Fibroblast of skin of left quadriceps (primary cell): ENCODE data around the gene ERP44.
A peak's percentile ranks its signal among the peaks of the same experiment; 100 is the strongest.
"Not testable (repeated sequence)": the region's sequence is repeated elsewhere in the genome, so short reads cannot be mapped to it uniquely, and the experiment has no call there.

ENCODE experiments used
- DNase-seq, 2 experiments: peaks; one replicate each; pipeline ENCODE4 v3.0.0-alpha.2; 2013; ENCODE audit warnings: low read depth in 2 of 2

ERP44 gene

DNA sequence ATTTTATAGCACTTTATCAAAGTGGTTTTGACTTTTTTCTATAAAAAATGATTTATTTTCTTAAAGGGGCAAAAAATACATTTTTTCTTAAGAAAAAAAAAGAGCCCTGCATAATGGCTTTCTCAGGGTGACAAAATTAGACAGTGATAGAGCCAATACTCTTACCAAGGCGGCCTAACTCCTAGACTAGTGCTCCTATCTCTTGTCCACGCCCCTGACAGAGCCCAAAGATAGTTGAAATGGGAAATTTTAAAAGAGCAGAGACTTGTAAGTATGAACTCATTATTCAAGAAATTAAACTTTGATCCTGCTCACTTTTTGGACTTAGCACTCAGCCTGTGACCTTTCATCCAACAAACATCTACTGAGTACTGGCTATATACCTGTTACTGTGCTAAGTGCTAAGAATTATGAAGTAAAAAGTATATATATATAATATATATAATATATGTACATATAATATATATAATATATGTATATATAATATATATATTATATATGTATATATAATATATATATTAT lies 1.4 kb upstream of the ERP44 start:
- no peak for DNase-seq

DNA sequence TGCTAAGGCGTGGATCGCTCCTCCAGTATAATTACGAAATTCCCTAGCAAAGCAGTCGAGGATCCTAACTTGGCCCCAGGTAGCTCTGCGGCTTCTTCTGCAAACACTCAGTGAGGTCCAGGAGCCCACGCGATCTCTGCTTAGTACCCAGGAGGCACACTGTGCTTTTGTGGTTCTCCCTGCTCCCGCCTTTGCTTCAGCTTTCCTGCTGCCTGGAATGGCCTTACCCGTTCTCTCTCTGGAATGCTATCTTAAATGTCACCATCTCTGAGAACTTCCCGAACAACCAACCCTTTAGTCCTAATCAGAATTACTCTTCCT lies 882 bp upstream of the ERP44 start:
- no peak for DNase-seq

DNA sequence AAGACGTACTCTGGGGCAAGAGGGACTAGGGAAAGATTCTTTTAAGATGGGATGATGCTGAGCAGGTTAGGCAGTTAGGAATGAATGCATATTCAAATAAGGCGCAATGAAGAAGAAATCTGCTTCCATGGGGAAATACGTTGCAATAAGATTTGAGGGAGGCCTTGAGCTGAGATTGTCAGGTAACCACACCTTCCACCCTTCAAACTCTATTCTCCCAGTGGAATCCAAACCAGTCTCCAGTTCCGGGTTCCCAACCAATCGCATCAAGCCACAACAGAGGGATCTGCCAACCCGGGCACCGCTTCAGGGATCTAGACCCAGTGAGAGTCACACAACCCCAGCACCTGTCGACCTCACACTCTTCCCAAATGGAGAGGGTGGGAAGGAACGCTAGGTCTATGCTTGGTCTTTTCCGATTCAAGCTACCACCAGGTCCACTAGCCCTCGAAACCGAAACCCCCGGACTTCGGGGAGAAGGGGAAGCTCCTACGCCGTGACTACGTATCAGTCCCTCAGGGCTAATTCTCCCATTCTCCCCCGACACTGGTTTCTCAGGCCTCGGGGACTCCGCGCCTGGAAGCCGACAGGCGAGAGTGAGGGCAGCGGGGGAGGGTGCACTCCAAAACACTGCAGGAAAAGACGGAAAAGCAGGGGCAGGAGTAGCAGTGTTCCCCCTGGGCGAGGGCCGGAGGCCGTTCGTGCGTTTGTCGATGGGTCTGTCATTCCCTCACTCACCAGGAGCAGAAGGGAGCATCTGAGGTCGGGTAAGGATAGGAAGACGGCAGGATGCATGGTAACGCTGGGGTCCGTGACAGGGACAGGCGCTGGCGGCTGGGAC lies 534 bp downstream of the ERP44 start:
- no peak for DNase-seq

DNA sequence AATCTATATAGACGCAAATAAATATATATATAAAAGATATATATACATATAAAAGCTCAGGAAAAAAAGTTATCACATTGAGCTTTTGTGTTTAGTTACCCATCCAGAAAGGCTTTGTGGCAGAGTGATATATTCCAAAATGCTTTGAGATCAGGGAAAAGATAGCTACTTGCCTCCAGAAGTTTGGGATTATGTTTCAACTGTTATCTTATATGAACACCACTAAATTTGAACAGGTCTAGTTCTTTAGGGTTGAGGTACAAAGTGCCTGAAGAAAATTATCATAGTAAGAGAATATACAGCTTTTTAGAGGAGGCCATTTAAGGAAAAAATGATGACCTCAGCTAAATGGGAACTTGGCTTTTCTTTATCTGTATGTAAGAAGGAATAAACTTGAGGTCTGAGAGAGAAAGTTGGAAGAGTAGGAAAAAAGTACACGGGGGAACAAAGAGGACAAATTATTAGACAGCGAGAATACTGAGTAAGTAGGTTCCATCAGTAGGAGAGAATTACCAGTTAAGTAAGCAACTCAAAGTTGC lies 2.4 kb downstream of the ERP44 start:
- no peak for DNase-seq

DNA sequence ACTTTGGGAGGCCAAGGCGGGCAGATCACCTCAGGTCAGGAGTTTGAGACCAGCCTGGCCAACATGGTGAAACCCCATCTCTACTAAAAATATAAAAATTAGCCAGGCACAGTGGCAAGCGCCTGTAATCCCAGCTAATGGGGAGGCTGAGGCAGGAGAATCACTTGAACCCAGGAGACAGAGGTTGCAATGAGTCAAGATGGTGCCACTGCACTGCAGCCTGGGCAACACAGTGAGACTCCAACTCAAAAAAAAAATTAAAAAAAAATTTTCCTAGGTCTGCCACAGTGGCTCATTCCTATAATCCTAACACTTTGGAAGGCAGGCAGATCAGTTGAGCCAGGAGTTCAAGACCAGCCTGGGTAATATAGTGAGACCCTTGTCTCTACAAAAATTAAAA lies 4.4 kb downstream of the ERP44 start:
- not testable (repeated sequence) for DNase-seq

DNA sequence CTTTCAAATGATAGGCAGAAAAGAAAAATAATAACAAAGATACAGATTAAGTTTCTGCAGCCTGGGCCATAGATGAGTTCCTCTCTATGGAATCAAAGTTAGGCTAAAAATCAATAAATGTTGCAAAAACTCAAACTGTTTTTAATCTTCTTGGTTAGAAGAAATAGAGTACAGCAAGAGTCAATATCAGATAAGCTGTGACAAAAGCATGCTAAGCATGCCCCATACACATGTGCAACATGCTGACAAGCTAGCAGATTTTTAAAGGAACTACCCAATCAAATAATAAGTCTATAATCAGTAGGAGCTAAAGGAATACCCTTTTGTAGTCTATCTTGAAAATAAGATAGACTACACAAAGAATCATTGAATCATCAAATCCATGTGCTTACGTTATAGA lies 6.7 kb downstream of the ERP44 start:
- DNase-seq: no peak

DNA sequence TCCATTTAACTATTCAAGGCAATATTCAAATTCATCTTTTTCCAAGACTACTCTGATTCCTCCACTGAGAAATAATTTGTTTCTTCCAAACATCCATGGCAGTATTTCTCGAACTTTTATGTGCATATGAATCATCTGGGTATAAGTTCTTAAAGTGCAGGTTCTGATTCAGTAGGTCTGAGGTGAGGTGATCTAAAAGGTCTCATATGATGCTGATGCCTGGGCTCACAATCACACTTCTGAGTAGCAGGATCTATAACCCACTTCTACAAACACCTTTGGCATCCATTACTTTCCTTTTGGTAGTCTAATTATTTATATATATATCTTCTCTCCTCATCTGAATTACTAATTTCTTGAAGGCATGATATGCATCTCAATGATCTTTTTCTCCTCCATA lies 7.2 kb downstream of the ERP44 start:
- DNase-seq: no peak

DNA sequence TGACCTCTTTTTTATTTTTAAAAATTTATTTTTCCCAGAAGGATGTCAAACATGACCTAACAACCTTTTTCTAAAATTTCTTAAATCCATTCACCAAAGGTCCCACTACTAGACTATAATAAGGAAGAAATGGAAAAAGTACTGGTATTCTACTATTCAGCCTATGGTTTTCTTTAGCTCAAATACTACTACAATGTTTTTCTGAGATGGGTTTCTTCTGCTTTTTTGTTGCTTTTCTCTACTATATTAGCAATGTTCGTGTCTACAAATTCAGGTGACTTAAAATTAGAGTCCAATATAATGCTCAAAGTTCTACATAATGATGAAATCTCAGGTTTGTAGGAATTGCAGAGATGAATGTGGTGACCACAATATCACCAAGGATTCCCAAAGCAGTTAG lies 7.9 kb downstream of the ERP44 start:
- DNase-seq: no peak

DNA sequence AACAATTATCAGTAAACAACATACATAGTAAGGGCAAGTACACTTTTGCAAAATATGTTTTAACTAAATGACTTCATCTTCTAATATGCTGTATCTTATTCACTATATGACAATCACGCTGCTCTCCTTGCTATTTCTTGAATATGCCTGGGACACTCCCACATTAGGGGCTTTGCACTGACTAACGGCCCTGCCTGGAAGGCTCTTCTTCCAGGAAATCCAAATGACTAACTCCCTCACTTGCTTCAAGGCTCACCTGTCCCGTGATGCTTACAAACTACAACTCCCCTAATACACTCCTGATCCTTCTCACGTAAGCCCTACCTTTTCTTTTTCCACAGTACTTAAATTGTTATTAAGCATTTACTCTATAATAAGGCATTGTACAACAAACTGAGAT lies 10.6 kb downstream of the ERP44 start:
- no peak for DNase-seq

DNA sequence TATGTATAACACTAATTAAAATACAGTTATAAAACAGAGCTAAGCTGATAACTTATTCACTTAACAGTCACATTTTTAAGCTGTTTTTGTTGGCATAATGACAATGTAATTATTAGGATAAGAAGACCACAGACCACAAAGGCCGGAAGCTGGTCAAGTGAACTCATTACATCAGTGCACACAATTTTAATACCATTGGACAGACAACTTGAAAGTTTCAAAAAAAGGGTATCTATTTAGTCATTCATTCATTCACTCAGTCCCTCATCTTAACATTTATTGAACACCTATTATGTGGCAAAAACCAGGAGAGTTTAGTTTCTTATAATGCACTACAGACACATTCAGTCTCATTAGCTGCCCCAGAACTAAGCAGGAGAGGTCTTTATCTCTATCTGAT lies 11.6 kb downstream of the ERP44 start:
- DNase-seq: no peak

DNA sequence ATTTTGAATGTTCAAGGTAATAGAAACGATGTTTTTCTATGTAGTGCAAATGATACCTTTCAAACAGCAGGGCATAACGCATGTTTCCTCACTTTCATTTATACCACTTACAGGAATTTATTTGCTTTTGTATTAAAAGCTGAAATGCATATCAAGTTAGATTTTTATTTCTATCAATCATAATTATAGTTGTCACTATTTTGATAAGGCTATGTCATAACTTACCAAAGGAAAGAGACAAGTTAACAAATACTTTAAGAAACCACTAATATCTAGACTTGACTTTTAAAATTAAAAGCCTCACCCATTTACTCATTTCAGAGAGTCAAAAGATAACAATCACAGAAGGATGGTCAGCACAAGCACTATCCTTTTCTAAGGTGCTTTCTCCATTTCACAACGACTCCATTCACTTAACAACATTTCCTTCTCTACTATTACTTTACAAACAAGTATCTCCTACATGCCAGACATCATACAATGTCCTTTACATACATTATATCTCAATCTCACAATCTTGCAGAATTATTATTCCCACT lies 12.6 kb downstream of the ERP44 start:
- DNase-seq: no peak

DNA sequence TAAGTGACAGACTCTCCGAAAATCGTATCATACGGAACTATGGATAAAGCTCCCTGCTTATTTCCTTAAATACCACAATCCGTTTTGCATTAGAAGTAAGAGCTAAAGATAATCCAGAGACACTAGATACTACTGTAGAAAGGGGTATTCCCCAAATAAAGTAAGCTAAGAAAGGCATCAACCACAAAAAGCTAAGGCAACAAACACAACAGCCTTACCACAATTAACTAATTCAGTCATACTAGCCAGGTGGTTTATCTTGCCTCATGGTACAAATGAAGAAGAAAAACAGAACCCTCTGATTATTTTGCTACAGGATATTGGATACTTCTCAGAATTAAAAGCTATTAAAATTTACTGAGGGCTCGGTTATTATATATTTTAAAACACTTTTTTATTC lies 14.1 kb downstream of the ERP44 start:
- DNase-seq: no peak

DNA sequence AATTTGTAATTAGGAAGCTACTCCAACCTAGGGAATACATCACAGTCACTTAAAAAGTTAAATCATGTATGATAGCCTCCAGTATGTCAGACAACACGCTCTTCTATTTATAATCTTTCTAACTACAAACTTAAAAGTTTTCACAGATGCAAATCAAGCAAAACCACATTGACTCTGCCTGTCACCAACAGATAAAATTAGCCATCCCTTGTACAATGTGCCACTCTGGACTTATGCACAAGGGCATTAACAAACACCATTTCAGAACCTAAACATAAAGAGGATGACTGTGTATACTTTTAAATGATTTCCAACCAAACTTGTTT lies 14.7 kb downstream of the ERP44 start:
- DNase-seq: no peak

DNA sequence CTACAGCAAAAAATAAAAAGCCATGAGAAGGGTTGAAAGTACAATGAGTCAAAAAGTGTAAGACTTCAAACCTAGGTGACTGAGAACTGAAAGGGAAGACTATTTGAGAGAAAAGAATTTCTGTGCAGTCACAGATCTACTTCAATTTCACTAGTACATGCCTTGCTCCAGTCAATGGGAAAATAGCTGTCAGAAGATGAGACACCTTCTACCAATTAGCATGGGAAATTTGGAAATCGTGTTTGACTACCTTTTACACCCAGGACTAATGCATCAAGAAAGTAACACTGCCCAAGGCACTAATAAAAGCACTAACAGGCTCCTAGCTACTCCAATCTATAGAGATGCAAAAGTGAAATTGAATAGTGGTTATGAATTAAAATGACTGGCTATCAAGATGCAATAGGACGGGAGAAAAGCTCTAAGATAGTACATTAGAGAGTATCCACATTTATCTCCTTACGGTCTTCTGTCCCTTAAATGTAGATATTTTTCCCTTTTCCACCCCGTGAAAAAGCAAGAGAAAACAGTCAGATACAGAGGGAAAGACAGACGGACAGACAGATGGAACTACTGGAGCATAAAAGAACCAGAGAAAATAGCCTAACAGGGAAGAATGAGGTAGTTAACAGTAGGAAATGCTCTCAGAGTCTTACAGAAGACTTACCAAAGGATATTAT lies 15.2 kb downstream of the ERP44 start:
- DNase-seq: no peak

DNA sequence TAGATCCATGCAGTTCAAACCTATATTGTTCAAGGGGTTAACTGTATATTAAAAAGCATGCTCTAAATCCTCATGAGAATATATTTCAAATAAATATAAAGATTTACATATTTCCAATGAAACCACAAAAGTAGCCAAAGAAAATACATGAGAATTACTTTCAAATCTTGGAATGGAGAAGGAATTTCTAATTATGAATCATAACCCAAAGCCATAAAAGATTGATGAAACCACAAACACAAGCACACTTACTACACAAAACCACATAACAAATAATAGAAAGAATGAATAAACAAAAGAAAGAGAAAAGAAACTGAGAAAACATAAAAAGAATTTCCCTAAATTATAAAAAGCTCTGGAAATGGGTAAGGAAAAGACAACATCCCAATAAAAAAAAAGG lies 16.0 kb downstream of the ERP44 start:
- DNase-seq: peak; percentile 53

DNA sequence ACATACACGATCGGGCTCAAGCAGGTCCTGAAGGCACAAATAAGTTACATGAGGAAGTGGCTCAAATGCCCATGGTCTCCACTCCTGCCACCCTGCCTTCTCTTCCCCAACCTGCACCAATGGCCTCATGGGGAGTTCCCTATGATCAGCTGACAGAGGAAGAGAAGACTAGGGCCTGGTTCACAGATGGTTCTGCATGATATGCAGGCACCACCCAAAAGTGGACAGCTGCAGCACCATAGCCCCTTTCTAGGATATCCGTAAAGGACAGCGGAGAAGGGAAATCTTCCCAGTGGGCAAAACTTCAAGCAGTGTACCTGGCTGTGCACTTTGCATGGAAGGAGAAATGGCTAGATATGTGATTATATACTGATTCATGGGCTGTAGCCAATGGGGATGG lies 22.5 kb downstream of the ERP44 start:
- not testable (repeated sequence) for DNase-seq

DNA sequence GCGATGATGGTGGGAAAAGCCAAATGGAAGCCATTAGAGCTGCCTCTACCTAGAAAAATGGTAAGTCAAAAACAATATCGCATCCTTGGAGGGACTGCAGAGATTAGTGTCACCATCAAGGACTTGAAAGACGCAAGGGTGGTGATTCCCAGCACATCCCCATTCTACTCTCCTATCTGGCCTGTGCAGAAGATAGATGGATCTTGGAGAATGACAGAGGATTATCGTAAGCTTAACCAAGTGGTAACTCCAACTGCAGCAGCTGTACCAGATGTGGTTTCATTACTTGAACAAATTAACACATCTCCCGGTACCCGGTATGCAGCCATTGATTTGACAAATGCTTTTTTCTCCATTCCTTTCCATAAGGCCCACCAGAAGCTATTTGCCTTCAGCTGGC lies 23.8 kb downstream of the ERP44 start:
- no peak for DNase-seq

DNA sequence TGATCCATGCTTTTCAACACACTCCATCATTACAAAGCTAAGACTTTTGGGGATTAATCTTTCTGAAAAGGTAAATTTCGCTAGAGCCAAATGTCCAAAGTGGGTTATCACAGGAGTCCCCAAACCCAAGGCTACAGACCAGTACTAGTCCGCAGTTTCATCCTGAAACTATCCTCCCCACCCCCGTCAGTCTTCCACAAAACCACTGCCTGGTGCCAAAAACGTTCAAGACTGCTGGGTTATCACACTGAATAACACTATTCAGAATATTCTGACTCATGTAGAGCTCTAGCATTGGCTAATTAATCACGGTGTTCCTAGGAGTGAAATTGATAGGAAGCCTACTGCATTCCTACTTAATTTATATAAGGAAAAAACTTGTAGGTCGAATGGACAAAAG lies 24.7 kb downstream of the ERP44 start:
- DNase-seq: no peak

DNA sequence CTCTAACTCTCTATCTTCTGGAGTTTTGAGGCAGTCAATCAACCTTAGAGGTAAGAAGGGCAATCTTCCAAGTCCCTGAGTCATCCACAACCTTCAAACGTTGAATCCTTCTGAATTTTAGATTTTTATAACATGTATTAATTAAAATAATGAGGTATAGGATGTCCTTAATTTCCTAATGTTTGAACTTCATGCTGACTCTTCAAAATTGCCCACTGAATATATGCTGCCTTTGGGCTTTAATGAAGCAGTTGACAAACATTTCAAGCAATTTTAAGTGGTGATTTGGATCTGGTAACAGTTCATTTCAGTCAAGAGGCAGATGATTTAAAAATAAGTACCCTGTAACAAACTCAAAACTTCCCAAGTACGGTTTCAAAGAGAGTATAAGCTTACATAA lies 26.0 kb downstream of the ERP44 start:
- no peak for DNase-seq

DNA sequence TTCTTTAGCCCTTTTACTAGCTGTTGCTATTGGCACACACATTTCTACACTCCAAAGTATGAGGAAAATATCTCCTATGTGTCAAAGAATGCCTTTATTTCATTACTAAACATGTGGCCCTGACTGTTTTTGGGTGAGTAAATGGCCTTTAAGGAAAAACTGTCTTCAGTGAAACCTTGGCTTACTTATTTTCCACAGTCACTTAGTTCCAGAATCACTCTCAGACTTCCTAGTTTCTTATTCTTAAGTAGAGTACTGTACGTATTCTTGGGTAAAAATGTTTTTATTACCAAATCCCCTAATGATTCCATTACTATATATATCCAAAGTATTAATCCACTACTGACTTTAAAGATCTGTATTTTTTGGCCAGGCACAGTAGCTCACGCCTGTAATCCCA lies 27.5 kb downstream of the ERP44 start:
- no peak for DNase-seq

DNA sequence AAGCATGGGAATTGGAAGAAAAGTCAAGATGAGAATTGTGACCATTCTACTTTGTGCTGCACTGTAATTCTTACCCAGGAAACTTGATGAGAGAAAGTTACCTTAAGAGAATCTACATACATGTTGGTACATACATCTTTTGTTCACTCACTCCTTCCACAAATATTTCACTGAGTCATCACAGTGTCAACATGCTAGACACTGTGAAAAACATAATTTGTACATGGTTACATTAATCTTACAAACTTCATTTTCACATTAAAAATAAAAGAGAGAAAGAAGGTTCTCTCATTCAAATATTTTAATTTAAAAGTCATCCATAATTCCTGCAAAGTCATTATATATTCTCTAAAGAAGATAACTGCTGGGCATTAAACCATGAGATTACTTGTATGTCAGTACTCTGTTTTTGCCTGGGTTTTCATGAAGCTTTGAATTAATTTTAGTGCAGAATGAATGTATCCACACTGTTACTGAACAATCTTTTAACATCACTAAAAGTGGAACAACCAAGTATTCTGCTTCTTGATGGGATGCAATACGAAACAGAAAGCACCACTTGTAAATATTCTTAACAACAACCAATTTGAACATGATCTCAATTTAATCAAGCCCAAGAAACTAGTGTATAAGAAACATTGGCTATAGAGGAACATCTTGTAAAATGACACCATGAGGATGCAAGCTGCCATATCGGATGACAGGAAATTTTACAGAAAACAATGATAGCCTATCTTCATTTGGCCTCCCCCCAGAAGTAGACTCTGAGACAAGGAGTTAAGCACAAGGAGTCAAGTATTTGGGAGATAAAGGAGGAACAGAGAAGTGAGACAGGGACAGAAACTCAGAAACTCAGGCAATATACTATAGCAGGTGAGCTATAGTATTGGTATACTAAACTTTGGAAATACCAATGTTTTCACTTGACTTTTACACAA lies 28.4 kb downstream of the ERP44 start:
- no peak for DNase-seq

DNA sequence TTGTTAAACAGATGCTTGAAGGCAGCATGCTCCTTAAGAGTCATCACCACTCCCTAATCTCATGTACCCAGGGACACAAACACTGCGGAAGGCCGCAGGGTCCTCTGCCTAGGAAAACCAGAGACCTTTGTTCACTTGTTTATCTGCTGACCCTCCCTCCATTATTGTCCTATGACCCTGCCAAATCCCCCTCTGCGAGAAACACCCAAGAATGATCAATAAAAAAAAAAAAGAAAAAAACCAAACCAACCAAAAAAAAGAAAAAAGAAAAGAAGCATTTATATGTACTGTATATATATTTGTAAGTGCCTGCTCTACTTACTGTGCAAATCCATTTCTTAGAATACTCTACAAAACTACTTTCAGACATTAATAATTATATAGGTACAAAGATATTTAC lies 29.7 kb downstream of the ERP44 start:
- DNase-seq: not testable (repeated sequence)
